Right lobe of liver (tissue), 6 donors: ENCODE data around the gene TSPAN9. TPM values are rescaled to one million over a fixed set of nuclear protein-coding genes. Genes with fewer than 3 reads are reported as not detected.
A peak's percentile ranks its signal among the peaks of the same experiment; 100 is the strongest.

Experiments
- ATAC-seq, 4 donors: fragments of 200-7000 bp; cut with Tn5 transposase; one replicate each; pipeline ENCODE4 v1.9.1; 2020; ENCODE audit warnings: mild to moderate bottlenecking in 4 of 4, moderate library complexity in 4 of 4
- DNase-seq, 3 donors: peaks; one replicate each; pipeline ENCODE4 v3.0.0-alpha.2; 2020
- H3K27ac ChIP-seq, 3 donors: fragments of 200-600 bp; one replicate each; pipeline ENCODE4 v1.8.0; 2022
- H3K27me3 ChIP-seq, 2 donors: fragments of 200-600 bp; one replicate each; pipeline ENCODE4 v1.8.0; 2022
- H3K36me3 ChIP-seq, 4 donors: fragments of 200-600 bp; sonication (generic) in 1 of 4; one replicate each; pipeline versions ENCODE4 v1.5.1 to v1.8.0; 2017 to 2022; ENCODE audit warnings: control low read depth in 1 of 4
- H3K4me1 ChIP-seq, 4 donors: fragments of 200-600 bp; sonication (generic) in 1 of 4; one replicate each; pipeline versions ENCODE4 v1.5.1 to v1.8.0; 2017 to 2022; ENCODE audit warnings: control low read depth in 1 of 4
- H3K4me3 ChIP-seq, 3 donors: fragments of 200-600 bp; one replicate each; pipeline ENCODE4 v1.8.0; 2022
- H3K9me3 ChIP-seq, 4 donors: fragments of 200-600 bp; sonication (generic) in 1 of 4; one replicate each; pipeline versions ENCODE4 v1.5.1 to v1.8.0; 2017 to 2022; ENCODE audit warnings: control low read depth in 1 of 4
- CTCF ChIP-seq, 4 donors: fragments of 200-600 bp in 3 of 4; fragments of 450-650 bp in 1 of 4; IDR thresholded peaks; one replicate each; pipeline versions ENCODE4 v1.5.1 to v1.8.0; 2016 to 2022; ENCODE audit warnings: antibody characterized with exemption in 4 of 4, mild to moderate bottlenecking in 2 of 4
- POLR2A ChIP-seq: fragments of 450-650 bp; IDR thresholded peaks from one replicate; pipeline ENCODE4 v1.6.1; 2017; ENCODE audit warnings: antibody characterized with exemption, mild to moderate bottlenecking
- WGBS: methylation state at CpG from one replicate; pipeline ENCODE4 v1.1.6; 2018; ENCODE audit warnings: low coverage, low lambda C conversion rate; ENCODE audit not compliant: insufficient coverage; ENCODE audit errors: missing lambda C conversion rate; 5-methylcytosine and 5-hydroxymethylcytosine counted together
- intact Hi-C, 2 donors: fragments of 100-400 bp; cut with DNase I; formaldehyde crosslinking; loops; one replicate each; pipeline versions ENCODE4 v1.11.2 to v1.14.1; 2022
- total RNA-seq, 6 experiments: library from RNA; depleted of rRNA in 2 of 6; stranded (reverse); fragments of >200 nt in 2 of 6; fragmentation: NEBNext Ultra II Directional in 3 of 6; extraction: Animal tissue kit (Norgen Biotek cat#: 25700) in 3 of 6; gene quantifications; one replicate each; pipeline versions ENCODE4 v1.1.0 to v1.2.4, GENCODE V29; 2016 to 2023
- donor health status: DM: no; HTN: yes; CAD: no.
- donor health status: DM: no; HTN: no; CAD: no.
- donor health status: DM: no; HTN: no; CAD: no.
- donor health status: DM: no; HTN: yes; CAD: no.
- donor health status: DM: no; HTN: yes; CAD: no.

Gene TSPAN9
- total RNA-seq, 6 experiments from 2014 or later, result 23.7 to 53.2 (median 39.8) TPM

- ATAC-seq, result no peak
- no peak overlapping the region for H3K27ac ChIP-seq
- no peak for TF ChIP-seq POLR2A
- no peak for TF ChIP-seq CTCF (IDR thresholded peaks at IDR 0.05)
- H3K9me3 ChIP-seq, result no peaks in the 10 kb centered on the region
- H3K4me3 ChIP-seq, result no peak overlapping the region
- intact Hi-C loops, result no loop called here
- H3K27me3 ChIP-seq, result no peaks in the 10 kb centered on the region
- DNase-seq, result no peak
- peaks cover 0 to 3% (median 0%) of the 10 kb centered on the region in 4 donors for H3K36me3 ChIP-seq
- 61% methylated on average over 4 of the region's 4 CpGs for WGBS
- H3K4me1 ChIP-seq, result no peaks in the 10 kb centered on the region
Measured at GRCh38 chr12:3171195-3171591, 94.0 kb downstream of the TSPAN9 start.

- no peaks in the 10 kb centered on the region for H3K27me3 ChIP-seq
- no peak overlapping the region for H3K27ac ChIP-seq
- H3K4me1 ChIP-seq, result no peaks in the 10 kb centered on the region
- H3K4me3 ChIP-seq, result no peak overlapping the region
- no peaks in the 10 kb centered on the region for H3K9me3 ChIP-seq
- ATAC-seq (no peak), DNase-seq (peak in 1 of 3 donors; percentile 52)
- 90% methylated on average over 17 of the region's 42 CpGs for WGBS
- intact Hi-C loops, result no loop called here
- no peak for TF ChIP-seq CTCF (IDR thresholded peaks at IDR 0.05)
- no peak for TF ChIP-seq POLR2A
- H3K36me3 ChIP-seq, result peaks cover 0 to 3% (median 0%) of the 10 kb centered on the region in 4 donors
Measured at GRCh38 chr12:3172124-3173007, 95.2 kb downstream of the TSPAN9 start.

- ATAC-seq, result peak; percentile 16 to 56 (median 34)
- TF ChIP-seq POLR2A (no peak), CTCF (IDR thresholded peaks at IDR 0.05) (no peak)
- WGBS, result 92% methylated on average over 7 of the region's 14 CpGs
- DNase-seq, result peak in 1 of 3 donors; percentile 43
- no peaks in the 10 kb centered on the region for H3K9me3 ChIP-seq
- H3K36me3 ChIP-seq, result peaks cover 0 to 3% (median 0%) of the 10 kb centered on the region in 4 donors
- no peaks in the 10 kb centered on the region for H3K4me1 ChIP-seq
- H3K4me3 ChIP-seq, result no peak overlapping the region
- H3K27me3 ChIP-seq, result no peaks in the 10 kb centered on the region
- intact Hi-C loops, result no loop called here
- no peak overlapping the region for H3K27ac ChIP-seq
Measured at GRCh38 chr12:3173008-3173553, 95.9 kb downstream of the TSPAN9 start.

GRCh38 chr12:3173912-3174311 lies 96.7 kb downstream of the TSPAN9 start:
- intact Hi-C loops, result no loop called here
- Histone ChIP-seq H3K27me3 (no peaks in the 10 kb centered on the region), H3K4me3 (no peak overlapping the region), H3K9me3 (no peaks in the 10 kb centered on the region), H3K27ac (no peak overlapping the region), H3K36me3 (peaks cover 0 to 3% (median 0%) of the 10 kb centered on the region in 4 donors), H3K4me1 (no peaks in the 10 kb centered on the region)
- no peak for ATAC-seq
- WGBS, result 78% methylated on average over 5 of the region's 5 CpGs
- TF ChIP-seq CTCF (IDR thresholded peaks at IDR 0.05) (no peak), POLR2A (no peak)
- DNase-seq, result peak in 1 of 3 donors; percentile 5
